Activated CD8-positive, alpha-beta memory T cell treated with anti-CD3 and anti-CD28 coated beads for 1 hour (primary cell): ENCODE data around the gene HSDL1.

Experiments
- DNase-seq, 2 donors: peaks; one replicate each; pipeline ENCODE4 v3.0.0-alpha.2; 2020; ENCODE audit warnings: low read depth in 1 of 2; ENCODE audit errors: extremely low read depth in 1 of 2

Gene HSDL1

GRCh38 chr16:84144859-84145639, at the start of gene HSDL1, which contains the start of gene DNAAF1:
Gene HSDL1, minus strand, starts transcription at chr16:84145177. Its CDS starts 13,856 bp downstream, at chr16:84131321.
Gene DNAAF1, plus strand, starts transcription at chr16:84145308. Its CDS starts 133 bp downstream, at chr16:84145441.
- DNase-seq: peak; percentile 76 to 96

- DNase-seq: no peak
Measured at GRCh38 chr16:84194018-84194417, 49.0 kb upstream of the HSDL1 start.

GRCh38 chr16:84193480-84193879, 48.5 kb upstream of the HSDL1 start:
- no peak for DNase-seq

GRCh38 chr16:84191466-84191865, 46.5 kb upstream of the HSDL1 start:
- DNase-seq: no peak

DNA sequence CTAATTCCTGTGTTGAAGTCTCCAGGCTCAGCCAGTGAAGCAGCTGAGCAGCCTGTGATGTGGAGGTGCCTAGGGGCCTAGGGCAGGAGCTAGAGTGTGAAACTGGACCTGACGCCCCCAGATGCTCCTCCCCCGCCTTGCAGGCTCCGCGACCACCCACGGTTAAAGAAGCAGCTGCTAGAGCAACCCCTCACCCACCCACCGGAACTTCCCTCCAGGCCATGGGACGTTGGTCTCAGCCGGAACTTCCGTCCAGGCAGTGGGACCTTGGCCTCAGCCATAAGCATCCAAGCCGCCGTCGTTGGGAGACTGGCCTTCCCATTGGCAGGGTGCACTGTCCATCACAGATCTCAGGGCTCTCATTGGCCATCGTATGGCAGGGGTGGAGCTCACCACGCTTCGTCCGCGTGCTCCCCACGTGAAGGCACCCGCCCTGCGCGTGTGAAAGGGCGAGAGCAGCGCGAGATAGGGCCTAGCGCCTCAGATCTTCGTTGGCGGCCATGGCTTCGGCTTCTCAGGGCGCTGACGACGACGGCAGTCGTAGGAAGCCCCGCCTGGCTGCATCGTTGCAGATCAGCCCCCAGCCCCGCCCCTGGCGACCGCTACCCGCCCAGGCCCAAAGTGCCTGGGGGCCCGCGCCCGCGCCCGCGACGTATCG, 45.9 kb upstream of the HSDL1 start, which contains the start of gene ADAD2:
Gene ADAD2 (plus strand): TSS at position 427 of the 658 bp plus-strand sequence. CDS start 74 bp downstream, at position 501.
- DNase-seq: no peak

DNA sequence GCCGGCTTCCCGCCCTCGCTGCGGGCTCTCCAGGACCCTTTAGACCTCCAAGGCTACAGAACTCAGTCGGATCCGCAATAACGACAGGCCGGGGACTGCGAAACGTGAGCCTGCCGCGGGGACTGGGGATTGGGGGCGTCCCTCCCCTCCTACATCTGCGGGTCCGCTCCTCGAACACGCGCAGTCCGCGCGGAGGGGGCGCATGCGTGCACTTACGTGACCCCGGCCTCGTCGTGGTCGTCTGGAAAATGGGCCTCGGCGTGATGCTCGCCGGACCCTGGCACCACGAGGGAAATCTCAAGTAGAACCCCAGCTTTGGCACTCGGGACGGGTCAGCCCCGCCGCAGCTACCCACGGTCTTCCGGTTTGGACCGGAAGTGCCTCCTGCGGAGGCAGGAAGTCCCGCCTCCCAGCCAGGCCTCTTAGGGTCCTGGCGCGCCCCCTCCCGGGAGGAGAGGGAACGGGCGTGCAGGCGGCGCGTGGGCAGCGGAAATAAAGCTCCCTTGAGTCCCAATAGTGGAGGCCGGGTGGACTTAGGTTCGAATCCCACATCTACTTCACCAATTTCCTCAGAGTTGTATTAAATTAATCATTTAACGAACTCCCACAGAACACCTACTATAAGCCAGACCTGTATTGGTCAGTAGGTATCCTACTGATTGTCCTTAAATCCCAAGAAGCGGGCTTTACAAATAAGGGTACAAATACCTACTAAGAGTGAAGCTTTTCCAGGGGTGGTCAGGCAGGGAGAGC, 41.9 kb upstream of the HSDL1 start, which contains the start of gene TAF1C:
Gene TAF1C (minus strand): TSS at position 373 of the 753 bp plus-strand sequence. CDS start 2,069 bp downstream, outside the sequence.
- peak; percentile 65 to 86 for DNase-seq

DNA sequence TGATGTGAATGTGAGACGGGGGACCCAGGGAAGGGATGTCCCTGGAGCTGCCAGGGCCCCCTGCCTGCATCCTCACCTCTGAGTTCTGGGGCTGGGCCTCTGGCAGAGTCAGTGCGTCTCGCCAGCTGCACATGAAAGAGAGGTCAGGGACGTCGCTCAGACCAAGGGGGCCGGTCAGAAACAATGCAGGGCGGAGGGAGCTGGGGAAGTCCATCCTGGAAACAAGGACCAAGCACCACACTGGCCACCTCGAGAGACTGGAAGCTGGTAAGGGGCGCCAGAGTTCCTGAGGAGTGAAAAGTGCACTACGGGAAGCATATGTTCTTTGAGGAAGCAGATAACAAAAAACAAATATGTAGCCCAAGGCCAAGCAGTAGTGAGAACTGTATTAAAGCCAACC, 39.8 kb upstream of the HSDL1 start:
- DNase-seq: no peak

GRCh38 chr16:84183911-84184591, 39.1 kb upstream of the HSDL1 start:
- DNase-seq: no peak

GRCh38 chr16:84183572-84183875, 38.5 kb upstream of the HSDL1 start:
- DNase-seq: no peak

DNA sequence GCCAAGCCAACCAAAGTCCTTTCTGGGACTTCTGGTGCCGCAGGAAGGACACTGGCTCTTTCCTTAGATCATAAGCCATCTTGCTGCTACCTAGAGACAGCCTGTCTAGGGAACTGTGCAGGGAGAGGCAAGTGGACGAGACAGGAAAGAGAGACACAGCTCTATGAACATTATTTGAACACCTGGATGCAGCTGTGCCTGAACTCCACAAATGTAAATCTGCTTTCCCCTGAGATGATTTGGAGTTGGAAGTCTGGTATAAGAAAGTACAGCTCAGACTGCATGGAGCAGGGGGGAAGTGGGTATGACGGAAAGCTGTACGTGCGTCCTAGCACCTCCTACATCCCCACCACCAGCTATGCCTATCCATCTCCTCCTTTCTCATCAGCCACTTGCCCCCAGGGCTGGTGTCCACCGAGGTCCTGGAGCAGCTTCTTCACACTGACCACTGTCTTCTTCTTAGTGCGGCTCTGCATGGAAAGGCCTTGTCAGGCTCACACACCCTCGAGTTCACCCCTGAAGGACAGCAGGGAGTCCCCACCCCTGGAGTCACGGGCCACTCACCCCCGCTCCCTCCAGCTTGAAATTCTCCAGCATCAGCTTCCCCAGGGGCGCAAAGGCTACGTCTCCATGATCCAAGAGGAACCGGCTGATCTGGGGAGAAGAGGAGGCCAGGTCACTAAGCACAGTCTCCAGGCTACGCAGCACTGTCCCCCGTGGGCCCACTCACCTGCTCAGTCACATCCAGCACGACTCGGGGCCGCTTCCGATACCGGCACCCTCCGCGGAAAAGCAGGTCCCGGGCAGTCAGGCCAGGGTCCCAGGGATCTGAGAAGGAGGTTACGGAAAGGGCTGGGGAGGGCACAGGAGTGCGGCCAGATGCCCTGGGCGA, 37.9 kb upstream of the HSDL1 start:
- no peak for DNase-seq

DNA sequence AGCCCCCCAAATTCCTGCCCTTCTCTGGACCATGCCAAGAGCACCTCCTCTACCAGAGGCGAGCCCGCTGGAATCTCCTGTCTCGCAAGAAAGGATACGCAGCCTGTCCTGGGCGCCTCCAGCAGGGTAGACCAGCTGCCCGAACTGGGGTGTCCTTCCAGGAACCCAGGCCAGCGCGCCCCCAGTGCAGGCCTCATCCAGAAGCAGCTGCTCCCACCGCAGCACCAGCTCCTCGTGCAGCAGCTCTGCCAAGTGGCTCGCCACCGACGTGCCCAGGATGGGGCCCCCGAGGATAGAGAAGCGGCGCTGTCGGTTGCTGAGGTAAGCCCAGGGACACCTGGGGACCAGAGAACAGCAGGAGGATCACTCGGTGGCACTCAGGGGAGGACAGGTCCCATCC, 37.1 kb upstream of the HSDL1 start:
- no peak for DNase-seq

GRCh38 chr16:84181144-84181915, 36.4 kb upstream of the HSDL1 start:
- DNase-seq: no peak

GRCh38 chr16:84180519-84181140, 35.7 kb upstream of the HSDL1 start:
- DNase-seq: no peak

- DNase-seq: no peak
Measured at GRCh38 chr16:84179612-84180320, 34.8 kb upstream of the HSDL1 start.

DNA sequence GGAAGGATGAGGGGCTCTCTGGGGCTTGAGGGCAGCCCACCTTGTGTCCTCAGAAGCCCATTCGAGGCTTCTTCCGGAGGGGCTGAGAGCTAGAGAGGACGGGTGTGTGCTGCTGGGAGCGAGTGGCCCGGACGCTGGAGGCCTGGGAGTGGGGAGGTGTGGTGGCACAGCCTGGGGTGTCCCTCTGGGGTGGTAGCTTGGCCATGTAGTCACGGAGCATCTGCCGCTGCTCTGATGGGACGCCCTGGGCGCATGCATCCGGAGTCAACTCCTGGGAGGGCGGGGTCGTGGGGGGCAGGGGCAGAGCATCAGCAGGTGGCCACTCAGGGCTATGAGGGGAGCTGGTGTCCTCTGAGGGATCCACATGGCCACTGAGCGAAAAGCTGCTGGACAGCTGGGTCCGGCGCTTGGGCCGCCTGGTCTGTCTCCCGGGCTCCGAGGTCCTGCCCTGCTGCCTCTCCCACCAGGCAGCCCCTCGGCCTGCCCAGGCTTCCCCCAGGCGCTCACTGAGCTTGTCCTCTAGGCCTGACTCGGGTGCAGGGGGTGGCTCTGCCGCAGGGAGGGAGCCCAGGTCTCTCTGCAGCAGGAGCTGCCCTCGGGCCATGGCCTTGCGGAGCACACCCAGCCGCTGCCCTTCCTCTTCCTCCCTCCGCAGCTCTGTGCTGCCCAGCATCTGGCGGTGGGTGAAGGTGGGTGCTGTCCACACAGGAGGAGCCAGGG, 34.1 kb upstream of the HSDL1 start:
- no peak for DNase-seq

GRCh38 chr16:84178146-84178765, 33.3 kb upstream of the HSDL1 start:
- no peak for DNase-seq

GRCh38 chr16:84177741-84178073, 32.7 kb upstream of the HSDL1 start:
- no peak for DNase-seq
